ENCODE data around the gene ABLIM3.

The ABLIM3 gene

GRCh38 chr5:149156435-149157083, 15.3 kb downstream of the ABLIM3 start:
- DNase-seq (ENCODE audit: low read depth in 2 of 3, low spot score in 2 of 3): no peak

DNA sequence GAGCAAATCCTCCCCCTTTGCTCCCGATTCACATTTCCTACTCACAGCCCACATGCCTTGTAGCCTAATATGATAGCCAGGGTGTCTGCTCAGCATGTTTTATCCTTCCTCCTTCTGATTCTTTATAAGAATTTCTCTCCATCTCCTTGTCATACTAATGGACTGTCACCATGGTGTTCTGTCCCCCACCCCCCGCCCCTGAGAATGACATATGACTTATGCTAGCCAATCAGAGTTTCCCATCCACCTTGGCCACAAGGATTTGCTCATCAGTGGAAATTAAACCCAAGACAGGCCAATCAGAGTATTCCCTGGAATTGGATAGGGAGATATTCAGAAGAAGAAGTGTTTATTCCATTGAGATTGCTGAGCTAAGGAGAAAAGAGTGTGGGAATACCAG, 16.0 kb downstream of the ABLIM3 start:
- no peak for DNase-seq (ENCODE audit: low read depth in 2 of 3, low spot score in 2 of 3)

DNA sequence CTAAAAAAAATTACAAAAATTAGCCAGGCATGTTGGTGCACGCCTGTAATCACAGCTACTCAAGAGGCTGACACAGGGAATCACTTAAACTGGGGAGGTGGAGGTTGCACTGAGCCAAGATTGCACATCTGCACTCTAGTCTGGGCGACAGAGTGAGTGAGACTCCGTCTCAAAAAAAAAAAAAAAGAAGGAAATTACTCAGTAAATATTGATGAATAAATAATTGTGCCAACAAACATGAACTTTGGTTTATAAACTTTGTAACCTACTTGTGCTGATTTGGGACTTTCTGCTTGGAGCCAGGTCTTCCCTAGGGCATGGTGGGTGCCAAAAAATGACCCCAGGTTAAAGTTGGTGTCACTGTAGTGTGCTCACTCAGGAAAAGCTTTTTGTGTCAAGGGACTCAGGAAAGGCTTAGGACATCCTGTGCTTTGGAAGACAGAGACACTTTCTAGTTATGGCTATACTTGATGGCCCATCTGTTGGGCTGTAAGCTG, 19.0 kb downstream of the ABLIM3 start:
- DNase-seq (ENCODE audit: low read depth in 2 of 3, low spot score in 2 of 3): no peak

GRCh38 chr5:149161026-149161687, 19.9 kb downstream of the ABLIM3 start:
- no peak for DNase-seq (ENCODE audit: low read depth in 2 of 3, low spot score in 2 of 3)

DNA sequence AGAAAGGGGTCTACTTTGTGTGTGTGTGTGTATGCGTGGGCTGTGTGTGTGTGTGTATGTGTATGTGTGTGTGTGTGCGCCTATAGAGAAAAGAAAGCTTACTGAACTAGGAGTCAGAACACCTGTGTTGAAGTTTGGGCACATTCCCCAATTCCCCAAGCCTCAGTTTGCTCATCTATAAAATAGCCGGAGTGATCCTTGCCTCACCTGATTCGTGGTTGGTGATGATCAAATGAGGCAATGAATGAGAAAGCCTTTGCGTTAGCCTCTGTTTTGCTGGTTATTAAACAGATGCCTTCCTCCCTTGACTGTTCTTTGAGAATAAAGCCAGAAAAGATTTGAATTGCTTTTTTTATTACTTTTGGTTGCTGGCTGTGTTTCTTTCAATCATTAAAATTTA, 20.6 kb downstream of the ABLIM3 start:
- no peak for DNase-seq (ENCODE audit: low read depth in 2 of 3, low spot score in 2 of 3)

GRCh38 chr5:149162401-149163084, 21.2 kb downstream of the ABLIM3 start:
- no peak for DNase-seq (ENCODE audit: low read depth in 2 of 3, low spot score in 2 of 3)

DNA sequence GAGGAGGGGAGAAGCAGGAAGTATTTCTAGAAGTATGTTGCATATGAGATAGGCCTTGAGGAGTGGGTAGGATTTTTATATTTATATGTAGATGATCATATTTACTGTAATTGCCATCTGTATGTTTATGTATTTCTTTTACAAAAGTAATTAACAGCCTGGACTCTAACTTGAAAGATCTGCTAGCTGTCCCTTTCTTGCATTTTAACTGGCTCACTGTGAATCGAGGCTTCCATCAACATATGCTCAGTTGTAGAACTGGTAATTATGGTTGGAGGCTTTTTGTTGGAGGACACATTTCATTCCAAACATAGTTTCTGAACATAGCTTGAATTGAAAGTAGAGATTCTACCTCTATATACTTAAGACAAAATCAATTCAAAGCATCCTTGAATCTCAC, 23.4 kb downstream of the ABLIM3 start:
- no peak for DNase-seq (ENCODE audit: low read depth in 2 of 3, low spot score in 2 of 3)

DNA sequence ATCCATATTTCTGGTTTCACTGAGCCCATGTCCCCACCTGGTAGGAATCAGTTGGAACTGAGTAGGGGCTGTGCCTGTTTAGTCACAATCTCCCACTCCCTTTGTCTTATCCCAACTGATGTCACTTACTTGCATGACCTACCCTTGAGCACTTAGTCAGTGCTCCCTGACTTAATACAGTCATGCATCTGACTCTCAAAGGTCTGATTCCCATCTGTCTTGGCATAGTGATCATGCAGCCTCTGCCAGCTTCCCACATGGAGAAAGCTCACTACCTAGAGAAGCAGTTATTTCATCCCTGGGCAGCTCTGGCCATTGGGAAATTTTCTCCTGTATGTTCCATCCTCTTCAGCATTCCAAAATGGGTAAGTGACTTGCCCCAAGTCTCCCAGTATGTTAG, 24.8 kb downstream of the ABLIM3 start:
- no peak for DNase-seq (ENCODE audit: low read depth in 2 of 3, low spot score in 2 of 3)

DNA sequence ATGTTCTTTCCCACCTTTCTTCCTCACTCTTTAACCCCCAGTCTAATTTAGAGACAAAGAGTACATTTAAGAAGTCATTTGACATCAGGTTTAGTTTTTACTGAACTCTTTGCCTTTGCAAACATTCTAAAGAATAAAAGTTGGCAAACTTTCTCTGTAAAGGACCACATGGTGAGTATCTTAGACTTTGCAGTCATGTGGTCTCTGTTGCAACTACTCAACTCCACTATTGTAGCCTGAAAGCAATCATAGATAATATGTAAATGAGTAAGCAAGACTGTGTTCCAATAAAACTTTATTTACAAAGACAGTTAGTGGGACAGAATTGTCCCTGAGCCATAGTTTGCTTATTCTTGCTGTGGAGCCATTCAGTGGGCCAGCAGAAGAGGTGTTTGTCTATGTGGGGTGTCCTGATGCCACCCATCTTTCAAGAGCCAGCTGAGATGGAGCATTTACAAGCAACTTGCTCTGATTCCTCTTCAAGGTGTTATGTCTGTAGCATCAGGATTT, 25.4 kb downstream of the ABLIM3 start:
- no peak for DNase-seq (ENCODE audit: low read depth in 2 of 3, low spot score in 2 of 3)

DNA sequence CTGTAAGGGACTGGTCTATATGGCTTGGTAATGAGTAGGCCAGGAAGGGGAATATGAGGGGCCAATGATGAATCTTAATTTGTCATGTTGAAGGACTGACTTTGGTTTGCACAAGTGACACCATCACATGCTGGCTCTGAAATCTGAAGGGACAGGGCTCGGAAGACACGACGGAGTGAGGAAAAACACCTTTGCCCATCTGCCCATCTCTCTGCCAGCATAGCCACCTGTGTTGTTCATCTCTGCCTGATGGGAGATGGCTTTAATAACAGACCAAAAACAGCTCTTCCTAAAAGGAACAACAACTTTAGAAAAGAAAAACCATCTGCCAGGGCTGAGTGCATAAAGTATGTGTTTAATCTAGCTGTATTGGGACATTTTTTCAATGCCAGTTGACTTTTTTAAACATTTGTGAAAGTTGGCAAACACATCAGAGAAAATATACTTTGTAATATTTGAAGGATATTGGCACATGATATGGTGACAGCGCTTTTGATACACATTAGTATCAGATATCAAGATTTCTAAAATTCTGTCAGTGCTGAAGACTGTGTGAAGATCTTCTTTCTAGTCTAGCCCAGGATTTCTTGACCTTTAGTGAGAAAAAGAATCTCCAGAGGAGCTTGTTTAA, 27.1 kb downstream of the ABLIM3 start:
- DNase-seq (ENCODE audit: low read depth in 2 of 3, low spot score in 2 of 3): no peak

DNA sequence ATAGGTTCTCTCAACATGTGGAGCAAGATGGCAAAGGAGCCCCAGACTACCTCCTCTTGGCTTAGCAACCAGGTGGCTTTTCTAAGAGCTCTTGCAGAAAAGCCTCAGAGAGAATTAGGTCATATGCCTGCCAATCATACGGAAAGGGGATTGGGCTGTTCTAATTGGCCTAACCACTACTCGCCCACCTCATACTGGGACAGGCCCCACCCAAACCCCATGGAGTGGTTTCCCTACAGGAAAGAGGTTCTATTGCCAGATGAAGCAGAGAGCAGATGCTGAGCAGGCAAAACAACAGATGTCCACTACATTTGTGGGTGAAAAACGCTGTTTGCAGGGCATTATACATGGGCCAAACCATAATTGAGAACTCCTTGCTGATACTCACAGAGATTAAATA, 29.0 kb downstream of the ABLIM3 start:
- DNase-seq (ENCODE audit: low read depth in 2 of 3, low spot score in 2 of 3): no peak

DNA sequence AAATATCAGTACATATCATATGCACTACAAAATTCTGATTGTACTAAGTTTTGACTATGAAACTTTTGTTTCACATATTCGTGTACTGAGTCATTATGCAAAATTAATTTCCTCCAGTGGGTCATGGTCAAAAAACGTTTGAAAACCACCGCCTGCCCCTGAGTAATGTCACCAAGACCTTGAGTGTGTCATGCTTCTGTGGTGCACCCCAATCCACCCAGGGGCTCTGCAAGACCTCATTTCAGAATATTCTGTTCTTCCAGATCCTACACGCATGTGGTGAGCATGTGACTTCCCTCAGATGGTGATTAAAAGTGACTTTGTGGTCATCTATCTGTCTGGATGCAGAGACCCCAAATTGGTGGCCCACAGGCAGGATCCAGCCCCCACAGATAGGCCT, 31.0 kb downstream of the ABLIM3 start:
- DNase-seq (ENCODE audit: low read depth in 2 of 3, low spot score in 2 of 3): peak in 1 of 3 experiments; percentile 8

GRCh38 chr5:149172709-149173505, 31.6 kb downstream of the ABLIM3 start:
- DNase-seq (ENCODE audit: low read depth in 2 of 3, low spot score in 2 of 3): no peak

GRCh38 chr5:149174847-149175234, 33.5 kb downstream of the ABLIM3 start:
- DNase-seq (ENCODE audit: low read depth in 2 of 3, low spot score in 2 of 3): no peak

GRCh38 chr5:149175346-149176105, 34.2 kb downstream of the ABLIM3 start:
- no peak for DNase-seq (ENCODE audit: low read depth in 2 of 3, low spot score in 2 of 3)

DNA sequence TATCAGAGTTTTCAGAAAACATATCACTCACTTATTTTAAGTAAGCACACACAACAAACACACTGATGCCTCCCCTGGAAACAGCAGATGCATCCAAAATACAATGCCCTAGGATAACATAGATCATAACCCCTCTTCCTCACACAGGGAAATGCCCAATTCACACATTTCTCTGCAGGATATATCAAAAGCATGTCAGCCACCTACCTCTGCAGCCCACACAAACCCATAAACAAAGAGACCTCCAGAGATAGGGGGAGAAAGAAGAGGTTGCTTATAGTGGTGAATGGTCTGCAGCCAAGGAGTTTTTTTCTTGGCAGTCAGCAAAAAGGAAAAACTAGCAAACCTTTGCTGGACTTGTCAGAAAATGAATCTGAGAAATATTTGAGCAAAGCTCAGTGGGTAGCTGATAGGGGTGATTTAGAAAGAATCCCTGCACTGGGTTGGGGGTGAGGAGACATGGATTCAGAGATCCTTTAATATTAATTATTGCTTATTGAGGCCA, 36.1 kb downstream of the ABLIM3 start:
- DNase-seq (ENCODE audit: low read depth in 2 of 3, low spot score in 2 of 3): no peak

GRCh38 chr5:149177911-149178565, 36.7 kb downstream of the ABLIM3 start:
- no peak for DNase-seq (ENCODE audit: low read depth in 2 of 3, low spot score in 2 of 3)

DNA sequence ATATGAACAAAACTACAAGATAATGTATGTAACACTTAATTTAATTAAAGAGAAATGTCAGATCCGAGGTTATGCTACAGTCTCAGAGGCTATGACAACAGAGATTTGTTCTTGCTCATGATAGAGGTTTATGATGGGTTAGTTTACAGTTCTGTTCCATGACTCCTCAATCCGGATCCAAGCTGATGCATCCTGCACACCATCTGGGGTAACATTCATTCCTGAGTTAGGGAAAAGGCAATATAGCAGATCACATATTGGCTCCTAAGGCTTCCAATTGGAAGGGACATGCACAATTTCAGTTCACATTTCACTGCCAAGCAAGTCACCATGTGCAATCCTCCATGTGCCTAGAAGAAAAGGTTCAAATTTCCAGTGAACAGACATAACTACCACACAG, 40.4 kb downstream of the ABLIM3 start:
- DNase-seq (ENCODE audit: low read depth in 2 of 3, low spot score in 2 of 3): no peak

DNA sequence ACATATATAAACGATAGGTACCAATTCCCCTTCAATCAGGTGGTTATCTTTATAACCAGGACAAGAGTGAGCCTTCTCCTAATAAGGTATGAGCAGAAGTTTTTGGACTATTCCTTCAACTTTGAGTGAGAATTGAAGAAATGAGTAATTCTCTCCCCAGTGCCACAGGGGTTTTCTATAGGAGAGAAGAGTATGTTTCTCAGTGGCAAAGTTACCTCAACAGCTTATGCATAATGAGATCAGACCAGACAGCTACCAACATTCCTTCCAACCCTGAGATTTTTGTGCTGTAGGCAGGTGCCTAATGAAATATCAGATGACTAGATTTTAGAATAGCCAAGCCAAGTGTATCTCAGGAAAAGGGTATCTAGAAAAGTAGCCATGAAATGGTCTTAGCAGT, 40.9 kb downstream of the ABLIM3 start:
- no peak for DNase-seq (ENCODE audit: low read depth in 2 of 3, low spot score in 2 of 3)

All from activated CD8-positive, alpha-beta memory T cell treated with anti-CD3 and anti-CD28 coated beads for 48 hours (primary cell).